ENCODE measurements around the gene TOB1. TPM values are rescaled to one million over a fixed set of nuclear protein-coding genes. Genes with fewer than 3 reads are reported as not detected.

The TOB1 gene
- total and polyA plus RNA-seq, 5 donors from 2014 or later, result 30.7 to 254 (median 39.2) TPM

- peak overlapping the region; percentile 82 for H3K27ac ChIP-seq (ENCODE audit: insufficient read depth, low read length, poor library complexity, severe bottlenecking)
- Mint-ChIP-seq H3K4me1 (peaks cover 12 to 73% (median 44%) of the 10 kb centered on the region in 4 donors), H3K4me3 (peak overlapping the region; percentile 54 to 78 (median 70)), H3K27me3 (peaks cover 4% of the 10 kb centered on the region), H3K9me3 (peaks cover 0 to 1% (median 0%) of the 10 kb centered on the region in 7 donors), H3K27ac (peak overlapping the region; percentile 96 to 98 (median 96)), H3K36me3 (no peaks in the 10 kb centered on the region)
- no peak for ATAC-seq (ENCODE audit: low read depth in 2 of 2)
- no peaks in the 10 kb centered on the region for H3K9me3 ChIP-seq (ENCODE audit: control insufficient read depth in 2 of 2, low read length in 2 of 2)
- H3K4me1 ChIP-seq (ENCODE audit: control insufficient read depth, insufficient read depth, low read length, poor library complexity, severe bottlenecking), result peaks cover 71% of the 10 kb centered on the region
- peak; percentile 24 to 64 (median 35) for DNase-seq
- H3K27me3 ChIP-seq (ENCODE audit: control insufficient read depth, insufficient read depth, low read length), result no peaks in the 10 kb centered on the region
- H3K36me3 ChIP-seq (ENCODE audit: control insufficient read depth, insufficient read depth, low read length), result no peaks in the 10 kb centered on the region
- H3K4me3 ChIP-seq (ENCODE audit: low read depth, low read length), result peak overlapping the region; percentile 26
Observed at GRCh38 chr17:50908860-50909764, 43.0 kb upstream of the TOB1 start.

DNA sequence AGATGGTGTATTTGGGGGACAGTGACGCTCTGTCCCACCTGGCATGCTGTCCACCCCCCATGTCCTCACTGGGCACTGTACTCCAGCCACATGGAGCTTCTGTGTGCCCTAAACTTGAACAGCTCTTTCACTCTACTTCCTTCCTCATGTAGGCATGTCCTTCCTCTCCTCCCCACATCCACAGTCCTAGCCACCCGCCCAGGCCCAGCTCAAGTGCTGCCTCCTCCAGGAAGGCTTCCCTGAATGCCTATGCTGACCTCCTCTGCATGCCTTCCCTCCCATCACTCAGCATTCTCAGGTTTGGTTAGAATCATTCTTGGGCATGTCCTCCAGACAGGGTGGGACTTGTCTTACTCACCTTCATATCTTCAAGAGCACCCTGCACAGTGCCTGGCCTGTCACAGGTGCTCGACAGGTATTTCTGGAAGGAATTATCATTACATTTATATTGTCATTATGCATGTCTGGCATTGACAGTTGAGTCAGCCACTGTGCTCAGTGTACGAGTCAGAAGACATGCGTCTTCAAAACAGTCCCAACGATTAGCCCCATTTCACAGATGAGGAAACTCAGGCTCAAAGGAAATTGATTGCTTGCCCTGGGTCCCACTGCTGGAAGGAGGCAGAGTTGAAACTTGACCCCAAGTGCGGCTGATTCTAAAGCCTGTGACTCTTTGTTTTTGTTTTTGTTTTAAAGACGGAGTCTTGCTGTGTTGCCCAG lies 42.1 kb upstream of the TOB1 start:
- Mint-ChIP-seq H3K9me3 (peaks cover 0 to 1% (median 0%) of the 10 kb centered on the region in 7 donors), H3K36me3 (no peaks in the 10 kb centered on the region), H3K27me3 (peaks cover 4% of the 10 kb centered on the region), H3K4me3 (peak overlapping the region in 2 of 4 donors; percentile 66 to 78), H3K27ac (peak overlapping the region; percentile 95 to 96 (median 96)), H3K4me1 (peaks cover 14 to 76% (median 46%) of the 10 kb centered on the region in 4 donors)
- Histone ChIP-seq H3K4me3 (ENCODE audit: low read depth, low read length) (no peak overlapping the region), H3K36me3 (ENCODE audit: control insufficient read depth, insufficient read depth, low read length) (no peaks in the 10 kb centered on the region), H3K27ac (ENCODE audit: insufficient read depth, low read length, poor library complexity, severe bottlenecking) (peak overlapping the region; percentile 82), H3K4me1 (ENCODE audit: control insufficient read depth, insufficient read depth, low read length, poor library complexity, severe bottlenecking) (peaks cover 79% of the 10 kb centered on the region), H3K27me3 (ENCODE audit: control insufficient read depth, insufficient read depth, low read length) (no peaks in the 10 kb centered on the region), H3K9me3 (ENCODE audit: control insufficient read depth in 2 of 2, low read length in 2 of 2) (no peaks in the 10 kb centered on the region)
- no peak for DNase-seq
- no peak for ATAC-seq (ENCODE audit: low read depth in 2 of 2)

DNA sequence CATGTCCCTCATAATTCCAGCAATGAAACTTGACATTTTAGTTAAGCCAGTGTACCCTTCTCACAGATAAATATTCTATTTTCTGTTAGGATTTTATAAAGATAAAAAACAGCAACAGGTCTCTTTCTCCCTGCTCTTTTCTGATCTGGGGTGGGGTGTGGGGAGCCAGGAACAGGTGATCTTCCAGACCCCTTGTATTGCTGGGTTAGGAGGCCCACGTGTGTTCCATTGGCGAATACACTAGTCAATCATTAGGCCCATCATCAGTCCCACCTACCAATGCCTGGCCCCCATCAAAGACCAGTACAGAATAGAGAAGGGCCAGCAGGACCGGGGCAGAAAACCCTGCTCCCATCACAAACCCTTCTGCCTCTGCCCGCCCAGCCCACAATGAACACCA lies 40.3 kb upstream of the TOB1 start:
- ATAC-seq (ENCODE audit: low read depth in 2 of 2) (no peak), DNase-seq (no peak)
- H3K27me3 Mint-ChIP-seq, result peaks cover 4% of the 10 kb centered on the region
- H3K36me3 Mint-ChIP-seq, result no peaks in the 10 kb centered on the region
- H3K9me3 Mint-ChIP-seq, result peaks cover 0 to 1% (median 0%) of the 10 kb centered on the region in 7 donors
- peak overlapping the region in 1 of 4 donors; percentile 92 for H3K4me3 Mint-ChIP-seq
- Histone ChIP-seq H3K4me3 (ENCODE audit: low read depth, low read length) (no peak overlapping the region), H3K27me3 (ENCODE audit: control insufficient read depth, insufficient read depth, low read length) (no peaks in the 10 kb centered on the region), H3K36me3 (ENCODE audit: control insufficient read depth, insufficient read depth, low read length) (no peaks in the 10 kb centered on the region), H3K27ac (ENCODE audit: insufficient read depth, low read length, poor library complexity, severe bottlenecking) (no peak overlapping the region), H3K9me3 (ENCODE audit: control insufficient read depth in 2 of 2, low read length in 2 of 2) (no peaks in the 10 kb centered on the region), H3K4me1 (ENCODE audit: control insufficient read depth, insufficient read depth, low read length, poor library complexity, severe bottlenecking) (peaks cover 73% of the 10 kb centered on the region)
- peak overlapping the region; percentile 25 to 61 (median 26) for H3K27ac Mint-ChIP-seq
- peaks cover 16 to 81% (median 49%) of the 10 kb centered on the region in 4 donors for H3K4me1 Mint-ChIP-seq

DNA sequence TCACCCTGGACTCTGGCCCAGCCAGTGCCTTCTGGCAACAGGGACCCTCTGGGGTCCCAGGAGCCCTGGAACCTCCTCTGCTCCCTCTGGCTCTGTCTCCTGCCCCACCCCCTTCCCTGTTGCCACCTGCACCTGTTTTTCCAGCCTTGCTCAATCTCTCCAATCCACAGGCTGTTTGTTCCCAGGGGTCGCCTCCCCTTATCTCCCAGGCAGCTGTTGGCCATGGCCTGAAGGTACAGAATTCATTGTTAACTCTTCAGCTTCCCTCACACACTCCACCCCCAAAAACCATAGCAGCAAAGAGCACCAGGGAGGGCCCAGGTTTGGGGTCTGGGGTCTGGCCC lies 39.3 kb upstream of the TOB1 start:
- Mint-ChIP-seq H3K4me1 (peaks cover 14 to 71% (median 43%) of the 10 kb centered on the region in 4 donors), H3K27ac (peak overlapping the region; percentile 38 to 92 (median 87)), H3K9me3 (peaks cover 0 to 1% (median 0%) of the 10 kb centered on the region in 7 donors), H3K36me3 (no peaks in the 10 kb centered on the region), H3K4me3 (peak overlapping the region in 3 of 4 donors; percentile 16 to 92 (median 56)), H3K27me3 (peaks cover 4% of the 10 kb centered on the region)
- Histone ChIP-seq H3K9me3 (ENCODE audit: control insufficient read depth in 2 of 2, low read length in 2 of 2) (no peaks in the 10 kb centered on the region), H3K27ac (ENCODE audit: insufficient read depth, low read length, poor library complexity, severe bottlenecking) (peak overlapping the region; percentile 82), H3K36me3 (ENCODE audit: control insufficient read depth, insufficient read depth, low read length) (no peaks in the 10 kb centered on the region), H3K4me3 (ENCODE audit: low read depth, low read length) (no peak overlapping the region), H3K4me1 (ENCODE audit: control insufficient read depth, insufficient read depth, low read length, poor library complexity, severe bottlenecking) (peaks cover 63% of the 10 kb centered on the region), H3K27me3 (ENCODE audit: control insufficient read depth, insufficient read depth, low read length) (no peaks in the 10 kb centered on the region)
- DNase-seq (no peak), ATAC-seq (ENCODE audit: low read depth in 2 of 2) (no peak)

GRCh38 chr17:50904518-50905459 lies 38.6 kb upstream of the TOB1 start:
- Histone ChIP-seq H3K36me3 (ENCODE audit: control insufficient read depth, insufficient read depth, low read length) (no peaks in the 10 kb centered on the region), H3K9me3 (ENCODE audit: control insufficient read depth in 2 of 2, low read length in 2 of 2) (no peaks in the 10 kb centered on the region), H3K27me3 (ENCODE audit: control insufficient read depth, insufficient read depth, low read length) (no peaks in the 10 kb centered on the region), H3K4me3 (ENCODE audit: low read depth, low read length) (peak overlapping the region; percentile 60), H3K4me1 (ENCODE audit: control insufficient read depth, insufficient read depth, low read length, poor library complexity, severe bottlenecking) (peaks cover 57% of the 10 kb centered on the region), H3K27ac (ENCODE audit: insufficient read depth, low read length, poor library complexity, severe bottlenecking) (peak overlapping the region; percentile 82)
- Mint-ChIP-seq H3K27me3 (peaks cover under 1% of the 10 kb centered on the region), H3K27ac (peak overlapping the region; percentile 38 to 93 (median 85)), H3K36me3 (no peaks in the 10 kb centered on the region), H3K4me3 (peak overlapping the region; percentile 17 to 76 (median 51)), H3K4me1 (peaks cover 11 to 71% (median 40%) of the 10 kb centered on the region in 4 donors), H3K9me3 (peaks cover 0 to 1% (median 0%) of the 10 kb centered on the region in 7 donors)
- peak in 1 of 2 donors; percentile 11 for ATAC-seq (ENCODE audit: low read depth in 2 of 2)
- DNase-seq, result no peak

DNA sequence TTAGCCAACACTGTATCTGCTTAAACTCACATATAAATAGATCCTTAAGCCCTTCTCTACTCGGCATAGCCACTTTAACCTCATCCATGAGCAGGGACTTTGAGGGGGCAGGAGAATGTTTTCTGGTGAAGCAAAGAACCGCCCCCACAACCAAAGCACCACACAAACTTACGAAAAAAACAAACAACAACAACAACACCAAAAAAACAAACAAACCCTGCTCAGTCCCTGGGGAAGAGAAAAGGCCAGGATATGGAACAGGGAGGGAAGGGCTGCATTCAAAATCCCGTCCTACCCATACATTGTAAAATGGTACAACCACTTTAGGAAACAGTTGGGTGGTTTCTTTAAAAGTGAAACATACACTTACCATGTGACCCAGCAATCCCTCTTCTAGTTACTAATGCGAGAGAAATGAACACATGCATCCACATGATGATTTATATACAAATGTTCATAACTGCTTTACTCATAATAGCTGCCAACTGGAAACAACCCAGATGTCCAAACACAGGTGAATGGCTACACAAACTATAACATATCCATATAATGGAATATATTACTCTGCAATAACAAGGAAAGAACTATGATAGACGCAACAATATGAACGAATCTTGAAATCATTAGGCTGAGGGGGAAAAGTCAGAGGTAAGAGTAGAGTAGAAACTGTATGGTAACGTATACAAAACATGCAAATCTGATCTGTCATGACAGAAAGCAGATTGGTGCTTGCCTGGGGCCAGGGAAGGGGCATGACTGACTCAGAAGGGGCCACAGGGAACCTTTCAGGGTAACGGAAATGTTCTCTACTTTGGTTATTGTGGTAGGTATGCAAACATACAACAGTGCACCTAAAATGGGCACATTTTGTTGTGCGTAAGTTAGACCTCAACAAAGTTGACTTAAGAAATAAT lies 37.7 kb upstream of the TOB1 start:
- Mint-ChIP-seq H3K36me3 (no peaks in the 10 kb centered on the region), H3K9me3 (no peaks in the 10 kb centered on the region), H3K4me1 (peaks cover 11 to 64% (median 32%) of the 10 kb centered on the region in 4 donors), H3K27ac (peak overlapping the region; percentile 85 to 96 (median 93)), H3K27me3 (no peaks in the 10 kb centered on the region), H3K4me3 (peak overlapping the region; percentile 44 to 76 (median 60))
- Histone ChIP-seq H3K4me1 (ENCODE audit: control insufficient read depth, insufficient read depth, low read length, poor library complexity, severe bottlenecking) (peaks cover 48% of the 10 kb centered on the region), H3K27me3 (ENCODE audit: control insufficient read depth, insufficient read depth, low read length) (no peaks in the 10 kb centered on the region), H3K27ac (ENCODE audit: insufficient read depth, low read length, poor library complexity, severe bottlenecking) (peak overlapping the region; percentile 82), H3K36me3 (ENCODE audit: control insufficient read depth, insufficient read depth, low read length) (no peaks in the 10 kb centered on the region), H3K4me3 (ENCODE audit: low read depth, low read length) (peak overlapping the region; percentile 60), H3K9me3 (ENCODE audit: control insufficient read depth in 2 of 2, low read length in 2 of 2) (no peaks in the 10 kb centered on the region)
- ATAC-seq (ENCODE audit: low read depth in 2 of 2) (peak; percentile 84 to 85), DNase-seq (peak; percentile 41 to 68 (median 67))

All from CD4-positive, CD25-positive, alpha-beta regulatory T cell (primary cell).